ENCODE results near the gene APEH.

Gene APEH

GRCh38 chr3:49661281-49661680 lies 12.9 kb upstream of the APEH start:
- Histone ChIP-seq H3K36me3 (peaks cover 18% of the 10 kb centered on the region), H3K9me3 (ENCODE audit: severe bottlenecking) (no peaks in the 10 kb centered on the region), H3K4me3 (ENCODE audit: low read depth, low read length) (no peak overlapping the region), H3K27me3 (ENCODE audit: insufficient read depth, low read depth, severe bottlenecking) (no peaks in the 10 kb centered on the region), H3K27ac (no peak overlapping the region)
- no peak for DNase-seq
- no peak for TF ChIP-seq CTCF (IDR thresholded peaks at IDR 0.05; ENCODE audit: low read depth, low read length)

- no peak for TF ChIP-seq CTCF (IDR thresholded peaks at IDR 0.05; ENCODE audit: low read depth, low read length)
- H3K27ac ChIP-seq = no peak overlapping the region
- H3K9me3 ChIP-seq (ENCODE audit: severe bottlenecking) = no peaks in the 10 kb centered on the region
- H3K4me3 ChIP-seq (ENCODE audit: low read depth, low read length) = no peak overlapping the region
- peaks cover 15% of the 10 kb centered on the region for H3K36me3 ChIP-seq
- no peaks in the 10 kb centered on the region for H3K27me3 ChIP-seq (ENCODE audit: insufficient read depth, low read depth, severe bottlenecking)
- no peak for DNase-seq
Measured at GRCh38 chr3:49662021-49662420, 12.1 kb upstream of the APEH start.

- no peak for DNase-seq
- no peak for TF ChIP-seq CTCF (IDR thresholded peaks at IDR 0.05; ENCODE audit: low read depth, low read length)
- H3K27me3 ChIP-seq (ENCODE audit: insufficient read depth, low read depth, severe bottlenecking) = no peaks in the 10 kb centered on the region
- peaks cover 10% of the 10 kb centered on the region for H3K36me3 ChIP-seq
- no peaks in the 10 kb centered on the region for H3K9me3 ChIP-seq (ENCODE audit: severe bottlenecking)
- H3K4me3 ChIP-seq (ENCODE audit: low read depth, low read length) = no peak overlapping the region
- no peak overlapping the region for H3K27ac ChIP-seq
Measured at GRCh38 chr3:49662720-49663413, 11.3 kb upstream of the APEH start.

- H3K27ac ChIP-seq = no peak overlapping the region
Measured at GRCh38 chr3:49663831-49664230, 10.3 kb upstream of the APEH start.

GRCh38 chr3:49664300-49664699 lies 9.9 kb upstream of the APEH start:
- no peak for TF ChIP-seq CTCF (IDR thresholded peaks at IDR 0.05; ENCODE audit: low read depth, low read length)
- no peak for DNase-seq
- H3K27me3 ChIP-seq (ENCODE audit: insufficient read depth, low read depth, severe bottlenecking) = no peaks in the 10 kb centered on the region

More at GRCh38 chr3:49663831-49664230, 10.3 kb upstream of the APEH start:
- H3K9me3 ChIP-seq (ENCODE audit: severe bottlenecking) = no peaks in the 10 kb centered on the region
- H3K27me3 ChIP-seq (ENCODE audit: insufficient read depth, low read depth, severe bottlenecking) = no peaks in the 10 kb centered on the region
- peaks cover 10% of the 10 kb centered on the region; the same call in 1 of the 2 replicates for H3K36me3 ChIP-seq
- DNase-seq = no peak
- TF ChIP-seq CTCF (IDR thresholded peaks at IDR 0.05; ENCODE audit: low read depth, low read length) = no peak
- no peak overlapping the region for H3K4me3 ChIP-seq (ENCODE audit: low read depth, low read length)

More at GRCh38 chr3:49664300-49664699, 9.9 kb upstream of the APEH start:
- Histone ChIP-seq H3K4me3 (ENCODE audit: low read depth, low read length) (no peak overlapping the region), H3K9me3 (ENCODE audit: severe bottlenecking) (no peaks in the 10 kb centered on the region), H3K27ac (no peak overlapping the region), H3K36me3 (peaks cover 10% of the 10 kb centered on the region; the same call in 1 of the 2 replicates)
